K562 (cell line): ENCODE measurements around the gene ZNF646. TPM values are rescaled to one million over a fixed set of nuclear protein-coding genes. Genes with fewer than 3 reads are reported as not detected.

Source experiments
- CHD4 ChIP-seq: fragments of 200-600 bp; sonication (generic); IDR thresholded peaks from 3 replicates; pipeline ENCODE4 v1.6.1; 2012; ENCODE audit warnings: low read depth, mild to moderate bottlenecking, mixed read lengths, low read length, inconsistent platforms; ENCODE audit not compliant: insufficient read depth, insufficient replicate concordance, poor library complexity, severe bottlenecking
- CTBP1 ChIP-seq: fragments of 450-650 bp; IDR thresholded peaks from 2 replicates; pipeline ENCODE4 v1.6.1; 2016; ENCODE audit warnings: borderline replicate concordance
- ELF2 ChIP-seq: fragments of 250-450 bp; sonication (Bioruptor Pico); IDR thresholded peaks from 2 replicates; pipeline ENCODE4 v1.5.0; 2021; ENCODE audit warnings: mild to moderate bottlenecking
- EP400 ChIP-seq: fragments of 450-650 bp; IDR thresholded peaks from 2 replicates; pipeline ENCODE4 v1.6.1; 2017; ENCODE audit warnings: antibody characterized with exemption, mild to moderate bottlenecking, moderate library complexity
- HMG20A ChIP-seq: fragments of 450-650 bp; formaldehyde crosslinking; conservative IDR thresholded peaks from 2 replicates; pipeline ENCODE4 v1.4.0; 2020; ENCODE audit warnings: mild to moderate bottlenecking, mixed read lengths
- HNRNPLL ChIP-seq: fragments of 200-400 bp; formaldehyde crosslinking; IDR thresholded peaks from 2 replicates; pipeline ENCODE4 v1.6.1; 2017; ENCODE audit warnings: low read length, low read depth, mild to moderate bottlenecking; ENCODE audit not compliant: poor library complexity, severe bottlenecking
- NCOA4 ChIP-seq: fragments of 450-650 bp; IDR thresholded peaks from 2 replicates; pipeline ENCODE4 v1.6.1; 2018; ENCODE audit warnings: mild to moderate bottlenecking; ENCODE audit not compliant: partially characterized antibody
- NFIX ChIP-seq: fragments of 250-450 bp; sonication (Bioruptor Pico); IDR thresholded peaks from 2 replicates; pipeline ENCODE4 v1.4.0; 2020; ENCODE audit warnings: low read depth, mild to moderate bottlenecking, moderate library complexity
- PHF20 ChIP-seq: fragments of 450-650 bp; IDR thresholded peaks from 2 replicates; pipeline ENCODE4 v1.6.1; 2018; ENCODE audit not compliant: partially characterized antibody
- PREB ChIP-seq: sonication (generic); formaldehyde crosslinking; IDR thresholded peaks from 2 replicates; pipeline ENCODE4 v1.8.1; 2023; ENCODE audit warnings: mild to moderate bottlenecking, missing genetic modification reagents
- TBP ChIP-seq: optimal IDR thresholded peaks from 2 replicates; pipeline ENCODE3; 2011; ENCODE audit warnings: low read depth, low read length, improper control_type of control experiment
- ZNF407 ChIP-seq: fragments of 450-650 bp; IDR thresholded peaks from 2 replicates; pipeline ENCODE4 v1.6.1; 2016; ENCODE audit warnings: low read depth
- ZNF780A ChIP-seq: fragments of 250-450 bp; sonication (Bioruptor Pico); IDR thresholded peaks from 2 replicates; pipeline ENCODE4 v1.5.0; 2021; ENCODE audit warnings: mild to moderate bottlenecking
- polyA plus RNA-seq, 8 experiments: library from polyadenylated mRNA; depleted of rRNA in 4 of 8; stranded (reverse) in 5 of 8; unstranded in 3 of 8; fragments of >200 nt; fragmentation: Nextera tagmentation in 2 of 8; fragmentation: Illumina TruSeq in 1 of 8; extraction: Ambion mirVana in 2 of 8; extraction: Trizol in 1 of 8; gene quantifications; 2 replicates each; pipeline versions ENCODE4 v1.2.1 to v1.2.3, GENCODE V29; 2011 to 2014; ENCODE audit warnings: inconsistent platforms in 1 of 8, missing spikeins in 1 of 8
- total RNA-seq, 7 experiments: library from RNA; depleted of rRNA in 6 of 7; stranded (reverse); fragments of >200 nt in 6 of 7; fragmentation: Illumina TruSeq in 2 of 7; extraction: Trizol in 2 of 7; gene quantifications; 2 replicates each; pipeline versions ENCODE4 v1.2.1 to v1.2.3, GENCODE V29; 2011 to 2021; ENCODE audit warnings: low replicate concordance in 1 of 7
- TF ChIP-seq, protein P1 (sequence below), 2 experiments: fragments of 450-650 bp in 1 of 2; sonication (generic) in 1 of 2; formaldehyde crosslinking in 1 of 2; IDR thresholded peaks in 1 of 2; conservative IDR thresholded peaks in 1 of 2; 2 replicates each; pipeline versions ENCODE4 v1.6.1 to v1.8.1; 2016 to 2023; ENCODE audit warnings: mild to moderate bottlenecking in 2 of 2, moderate library complexity in 2 of 2, inconsistent platforms in 1 of 2, missing genetic modification reagents in 1 of 2
- TF ChIP-seq, protein P2 (sequence below): fragments of 450-650 bp; formaldehyde crosslinking; IDR thresholded peaks from 2 replicates; pipeline ENCODE4 v1.4.0; 2022; ENCODE audit warnings: missing genetic modification characterization

ZNF646 gene
- total and polyA plus RNA-seq, 9 of the 15 experiments (the other 6 are each of a cell fraction or from before 2014, with no cell fraction given): 0.08 to 20.6 (median 8.0) TPM

DNA sequence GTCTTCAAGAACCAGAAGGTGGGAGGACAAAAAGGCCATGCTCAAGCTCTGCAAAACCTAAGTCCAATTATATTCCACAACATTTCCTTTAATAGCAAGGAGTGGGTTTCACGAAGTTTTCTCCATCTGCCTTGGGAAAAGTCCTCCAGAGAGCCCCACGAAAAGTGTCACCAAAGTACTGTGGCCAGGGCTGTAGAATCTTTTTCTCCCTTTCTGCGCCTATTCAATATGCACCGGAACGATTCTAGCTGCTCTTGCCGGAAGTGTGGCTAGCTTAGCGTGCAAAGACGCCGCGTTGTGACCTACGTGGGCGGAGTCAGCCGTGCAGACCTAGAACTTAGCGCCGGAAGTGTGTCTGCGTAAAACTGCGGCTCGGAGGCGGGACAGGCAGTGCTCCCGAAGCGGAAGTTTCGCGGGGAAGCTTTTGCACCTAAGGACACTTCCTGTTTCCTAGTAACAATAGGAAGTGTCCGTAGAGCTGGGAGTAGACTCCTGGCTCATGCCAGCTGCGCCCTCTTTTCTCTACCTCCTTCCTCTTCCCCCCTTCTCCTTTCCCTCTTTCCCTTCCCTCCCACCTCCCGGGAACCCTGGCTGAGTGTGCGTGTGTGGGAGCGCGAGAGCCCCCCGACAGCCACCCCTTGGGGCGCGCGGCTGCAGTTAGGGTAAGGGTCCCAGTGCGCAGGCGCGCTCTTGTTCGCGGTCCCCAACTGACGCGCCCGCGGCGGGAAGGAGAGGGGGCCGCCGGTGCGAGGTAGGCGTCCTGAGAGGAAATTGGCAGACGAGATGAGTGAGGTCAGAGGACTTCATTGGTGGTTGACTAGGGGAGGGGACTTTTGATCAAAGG is at the start of gene ZNF646, which contains the start of gene ZNF668 (continued):
- no peak for TF ChIP-seq PREB (CRISPR knock-in tag)
- TF ChIP-seq PHF20: peak; percentile 96
- TF ChIP-seq CTBP1: peak; percentile 79
- TF ChIP-seq EP400: peak; percentile 87
- TF ChIP-seq, protein P1, sequence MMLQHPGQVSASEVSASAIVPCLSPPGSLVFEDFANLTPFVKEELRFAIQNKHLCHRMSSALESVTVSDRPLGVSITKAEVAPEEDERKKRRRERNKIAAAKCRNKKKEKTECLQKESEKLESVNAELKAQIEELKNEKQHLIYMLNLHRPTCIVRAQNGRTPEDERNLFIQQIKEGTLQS (IDR thresholded peaks at IDR 0.05): no peak
- TF ChIP-seq, protein P1 (CRISPR knock-in tag; conservative IDR thresholded peaks at IDR 0.05): peak; percentile 66; the same call in 1 of the 2 replicates
- TF ChIP-seq TBP: peak; percentile 67
- peak; percentile 96 for TF ChIP-seq ELF2 (CRISPR knock-in tag)
- no peak for TF ChIP-seq HMG20A (CRISPR knock-in tag)
- no peak for TF ChIP-seq CHD4
- 0 out of 2 replicates have a peak, but pooled peaks have one; percentile 15 for TF ChIP-seq ZNF407
- no peak for TF ChIP-seq ZNF780A (CRISPR knock-in tag)
- TF ChIP-seq, protein P2, sequence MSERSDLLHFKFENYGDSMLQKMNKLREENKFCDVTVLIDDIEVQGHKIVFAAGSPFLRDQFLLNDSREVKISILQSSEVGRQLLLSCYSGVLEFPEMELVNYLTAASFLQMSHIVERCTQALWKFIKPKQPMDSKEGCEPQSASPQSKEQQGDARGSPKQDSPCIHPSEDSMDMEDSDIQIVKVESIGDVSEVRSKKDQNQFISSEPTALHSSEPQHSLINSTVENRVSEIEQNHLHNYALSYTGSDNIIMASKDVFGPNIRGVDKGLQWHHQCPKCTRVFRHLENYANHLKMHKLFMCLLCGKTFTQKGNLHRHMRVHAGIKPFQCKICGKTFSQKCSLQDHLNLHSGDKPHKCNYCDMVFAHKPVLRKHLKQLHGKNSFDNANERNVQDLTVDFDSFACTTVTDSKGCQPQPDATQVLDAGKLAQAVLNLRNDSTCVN: peak; percentile 17; the same call in 1 of the 2 replicates
- peak; percentile 87 for TF ChIP-seq HNRNPLL
- no peak for TF ChIP-seq NFIX (CRISPR knock-in tag)
- no peak for TF ChIP-seq NCOA4
